ENCODE data around the gene TRAIP. TPM values are rescaled to one million over a fixed set of nuclear protein-coding genes. Genes with fewer than 3 reads are reported as not detected.

The TRAIP gene
- total RNA-seq, 1 experiment from 2014 or later: 28.0 TPM

- Histone ChIP-seq H3K9me3 (no peaks in the 10 kb centered on the region), H3K4me1 (peaks cover 22% of the 10 kb centered on the region), H3K27me3 (replicated peaks; ENCODE audit: control insufficient read depth, insufficient read depth, low read length) (no peaks in the 10 kb centered on the region), H3K4me3 (ENCODE audit: low read depth, low read length) (no peak overlapping the region), H3K36me3 (ENCODE audit: control insufficient read depth, insufficient read depth, low read length) (peaks cover 4% of the 10 kb centered on the region)
- Mint-ChIP-seq H3K36me3 (ENCODE audit: insufficient read depth, unreplicated experiment) (peaks cover 50% of the 10 kb centered on the region), H3K9me3 (ENCODE audit: unreplicated experiment) (no peaks in the 10 kb centered on the region), H3K4me1 (ENCODE audit: low read depth, unreplicated experiment) (peaks cover 14% of the 10 kb centered on the region), H3K27ac (ENCODE audit: unreplicated experiment) (peak overlapping the region; percentile 73), H3K4me3 (ENCODE audit: unreplicated experiment) (no peak overlapping the region), H3K27me3 (ENCODE audit: insufficient read depth, unreplicated experiment) (no peaks in the 10 kb centered on the region)
- BruUV-seq (replicated peaks): no TSS peak
- ChIA-PET POLR2A (no interaction called here), CTCF (no interaction called here)
- TF ChIP-seq, protein P1, sequence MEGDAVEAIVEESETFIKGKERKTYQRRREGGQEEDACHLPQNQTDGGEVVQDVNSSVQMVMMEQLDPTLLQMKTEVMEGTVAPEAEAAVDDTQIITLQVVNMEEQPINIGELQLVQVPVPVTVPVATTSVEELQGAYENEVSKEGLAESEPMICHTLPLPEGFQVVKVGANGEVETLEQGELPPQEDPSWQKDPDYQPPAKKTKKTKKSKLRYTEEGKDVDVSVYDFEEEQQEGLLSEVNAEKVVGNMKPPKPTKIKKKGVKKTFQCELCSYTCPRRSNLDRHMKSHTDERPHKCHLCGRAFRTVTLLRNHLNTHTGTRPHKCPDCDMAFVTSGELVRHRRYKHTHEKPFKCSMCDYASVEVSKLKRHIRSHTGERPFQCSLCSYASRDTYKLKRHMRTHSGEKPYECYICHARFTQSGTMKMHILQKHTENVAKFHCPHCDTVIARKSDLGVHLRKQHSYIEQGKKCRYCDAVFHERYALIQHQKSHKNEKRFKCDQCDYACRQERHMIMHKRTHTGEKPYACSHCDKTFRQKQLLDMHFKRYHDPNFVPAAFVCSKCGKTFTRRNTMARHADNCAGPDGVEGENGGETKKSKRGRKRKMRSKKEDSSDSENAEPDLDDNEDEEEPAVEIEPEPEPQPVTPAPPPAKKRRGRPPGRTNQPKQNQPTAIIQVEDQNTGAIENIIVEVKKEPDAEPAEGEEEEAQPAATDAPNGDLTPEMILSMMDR (IDR thresholded peaks at IDR 0.05; ENCODE audit: insufficient read depth in 1 of 2, low read depth in 1 of 2, low read length in 1 of 2, severe bottlenecking in 1 of 2, unreplicated experiment in 1 of 2): no peak
- intact Hi-C loops (cut with micrococcal nuclease; ENCODE audit: unreplicated experiment): no loop called here
- DNase-seq: no peak
These were observed 76.0 kb downstream of the TRAIP start for GRCh38 chr3:49780080-49780974.

DNA sequence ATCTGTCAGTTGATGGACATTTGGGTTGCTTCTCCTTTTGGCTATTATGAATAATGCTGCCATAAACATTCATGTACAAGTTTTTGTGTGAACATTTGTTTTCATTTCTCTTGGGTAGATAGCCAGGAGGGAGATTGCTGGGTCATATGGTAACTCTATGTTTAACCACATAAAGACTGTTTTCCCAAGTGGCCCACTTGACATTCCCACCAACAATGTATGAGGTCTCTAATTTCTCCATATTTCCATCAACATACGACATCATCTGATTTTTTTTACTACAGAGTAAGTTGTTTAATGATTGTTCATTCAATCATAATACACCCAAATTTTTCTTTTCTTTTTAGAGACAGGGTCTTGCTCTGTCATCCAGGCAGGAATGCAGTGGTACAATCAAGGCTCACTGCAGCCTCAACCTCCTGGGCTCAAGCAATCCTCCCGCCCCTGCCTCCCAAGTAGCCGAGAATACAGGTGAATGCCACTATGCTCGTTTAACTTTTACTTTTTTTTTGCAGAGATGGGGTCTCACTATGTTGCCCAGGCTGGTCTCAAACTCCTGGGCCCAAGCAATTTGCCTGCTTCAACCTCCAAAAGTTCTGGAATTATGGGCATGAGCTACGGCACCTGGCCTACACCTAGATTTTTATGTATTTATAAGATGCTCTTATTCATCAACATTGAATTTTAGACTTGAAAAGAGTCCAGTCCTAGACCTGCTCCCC, 76.8 kb downstream of the TRAIP start:
- no peaks in the 10 kb centered on the region for H3K27me3 Mint-ChIP-seq (ENCODE audit: insufficient read depth, unreplicated experiment)
- POLR2A ChIA-PET: no interaction called here

More for the DNA sequence above, 76.8 kb downstream of the TRAIP start:
- Histone ChIP-seq H3K4me3 (ENCODE audit: low read depth, low read length) (no peak overlapping the region), H3K9me3 (no peaks in the 10 kb centered on the region), H3K36me3 (ENCODE audit: control insufficient read depth, insufficient read depth, low read length) (peaks cover 4% of the 10 kb centered on the region), H3K27me3 (replicated peaks; ENCODE audit: control insufficient read depth, insufficient read depth, low read length) (no peaks in the 10 kb centered on the region), H3K4me1 (peaks cover 22% of the 10 kb centered on the region)
- peaks cover 14% of the 10 kb centered on the region for H3K4me1 Mint-ChIP-seq (ENCODE audit: low read depth, unreplicated experiment)
- peak overlapping the region; percentile 73 for H3K27ac Mint-ChIP-seq (ENCODE audit: unreplicated experiment)
- H3K36me3 Mint-ChIP-seq (ENCODE audit: insufficient read depth, unreplicated experiment): peaks cover 50% of the 10 kb centered on the region
- CTCF ChIA-PET: no interaction called here
- no peak for DNase-seq
- BruUV-seq (replicated peaks): no TSS peak
- no peaks in the 10 kb centered on the region for H3K9me3 Mint-ChIP-seq (ENCODE audit: unreplicated experiment)
- no peak overlapping the region for H3K4me3 Mint-ChIP-seq (ENCODE audit: unreplicated experiment)
- intact Hi-C loops (cut with micrococcal nuclease; ENCODE audit: unreplicated experiment): no loop called here
- TF ChIP-seq, protein P1 (IDR thresholded peaks at IDR 0.05; ENCODE audit: insufficient read depth in 1 of 2, low read depth in 1 of 2, low read length in 1 of 2, severe bottlenecking in 1 of 2, unreplicated experiment in 1 of 2): no peak

Small RNA genes lying within 50 kb of the gene (microRNA-seq; reads per million reads assigned to microRNA genes)
- not detected for gene MIR5193

Other genes with a start within 250 kb of the TRAIP start
- gene APEH, start 182.2 kb downstream of the TRAIP start, total RNA-seq (2022): 236 and 279 TPM in 2 replicates
- 12.6 and 15.4 TPM in 2 replicates for gene MST1, start 167.1 kb downstream of the TRAIP start, total RNA-seq (2022)
- gene RNF123, start 167.0 kb downstream of the TRAIP start, total RNA-seq (2022): 45.2 and 50.3 TPM in 2 replicates
- not detected in 2 replicates for gene AMIGO3, start 136.9 kb downstream of the TRAIP start, total RNA-seq (2022)
- 26.2 and 26.5 TPM in 2 replicates for gene GMPPB, start 132.6 kb downstream of the TRAIP start, total RNA-seq (2022)
- 35.5 and 39.6 TPM in 2 replicates for gene IP6K1, start 70.0 kb downstream of the TRAIP start, total RNA-seq (2022)
- gene CDHR4, start 56.7 kb downstream of the TRAIP start, total RNA-seq (2022): not detected in 2 replicates
- gene INKA1, start 53.3 kb downstream of the TRAIP start, total RNA-seq (2022): not detected in 2 replicates
- 0.93 TPM in 1 of 2 replicates, not detected in the other for gene UBA7, start 42.6 kb downstream of the TRAIP start, total RNA-seq (2022)
- gene CAMKV, start 13.3 kb upstream of the TRAIP start, total RNA-seq (2022): 13.1 and 15.6 TPM in 2 replicates
- 11.8 and 13.6 TPM in 2 replicates for gene MST1R, start 47.3 kb upstream of the TRAIP start, total RNA-seq (2022)
- gene MON1A, start 73.2 kb upstream of the TRAIP start, total RNA-seq (2022): 7.4 and 7.7 TPM in 2 replicates
- gene RBM6, start 83.6 kb upstream of the TRAIP start, total RNA-seq (2022): 69.8 and 74.1 TPM in 2 replicates
- gene RBM5, start 232.4 kb upstream of the TRAIP start, total RNA-seq (2022): 145 and 166 TPM in 2 replicates